CD4-positive, alpha-beta T cell treated with Interleukin-6 at 100 ng/mL for 8 hours (primary cell): Measurements from ENCODE around the gene CCNO.

ENCODE experiments used
- DNase-seq: peaks from one replicate; pipeline ENCODE4 v3.0.0-alpha.2; 2020; ENCODE audit warnings: mixed read lengths, low spot score

The CCNO gene

DNA sequence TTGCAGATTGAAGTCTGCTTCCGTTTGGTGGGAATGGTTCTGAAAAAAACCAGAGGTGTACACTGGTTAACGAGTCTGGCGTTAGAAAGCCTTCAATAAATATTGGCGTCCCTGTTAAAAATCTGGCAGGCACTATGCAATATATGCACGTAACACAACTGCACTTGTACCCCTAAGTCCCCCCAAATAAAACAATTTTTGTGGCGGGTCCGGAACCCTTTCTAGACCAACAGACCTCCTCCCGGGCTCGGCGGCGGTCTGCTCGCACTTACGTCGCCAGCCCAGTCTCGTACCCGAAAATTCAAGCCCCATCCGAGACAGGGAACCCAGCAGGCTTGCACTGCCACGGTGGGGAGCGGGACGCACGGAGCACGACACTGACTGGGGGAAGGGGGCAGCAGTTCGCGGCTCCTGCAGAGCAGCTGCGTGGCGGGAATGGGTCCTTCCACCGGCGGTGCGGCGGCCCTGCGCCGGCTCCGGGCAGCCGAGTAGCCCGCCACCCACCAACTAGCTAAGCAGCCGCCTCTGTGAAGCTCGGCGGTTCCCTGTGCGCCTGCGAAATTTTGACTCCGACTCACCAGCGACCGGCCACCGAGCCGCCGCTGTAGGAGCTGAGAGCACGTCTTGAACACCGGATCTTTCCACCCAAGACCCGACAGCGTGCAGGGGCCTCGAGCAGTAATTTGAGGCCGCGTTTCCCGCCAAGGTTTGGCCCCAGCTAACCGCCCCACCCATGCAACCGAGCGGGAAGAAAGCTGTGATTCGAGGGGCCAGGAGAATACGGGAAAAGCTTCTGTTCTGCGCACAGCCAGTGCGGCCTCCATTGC, 10.2 kb downstream of the CCNO start:
- no peak for DNase-seq

DNA sequence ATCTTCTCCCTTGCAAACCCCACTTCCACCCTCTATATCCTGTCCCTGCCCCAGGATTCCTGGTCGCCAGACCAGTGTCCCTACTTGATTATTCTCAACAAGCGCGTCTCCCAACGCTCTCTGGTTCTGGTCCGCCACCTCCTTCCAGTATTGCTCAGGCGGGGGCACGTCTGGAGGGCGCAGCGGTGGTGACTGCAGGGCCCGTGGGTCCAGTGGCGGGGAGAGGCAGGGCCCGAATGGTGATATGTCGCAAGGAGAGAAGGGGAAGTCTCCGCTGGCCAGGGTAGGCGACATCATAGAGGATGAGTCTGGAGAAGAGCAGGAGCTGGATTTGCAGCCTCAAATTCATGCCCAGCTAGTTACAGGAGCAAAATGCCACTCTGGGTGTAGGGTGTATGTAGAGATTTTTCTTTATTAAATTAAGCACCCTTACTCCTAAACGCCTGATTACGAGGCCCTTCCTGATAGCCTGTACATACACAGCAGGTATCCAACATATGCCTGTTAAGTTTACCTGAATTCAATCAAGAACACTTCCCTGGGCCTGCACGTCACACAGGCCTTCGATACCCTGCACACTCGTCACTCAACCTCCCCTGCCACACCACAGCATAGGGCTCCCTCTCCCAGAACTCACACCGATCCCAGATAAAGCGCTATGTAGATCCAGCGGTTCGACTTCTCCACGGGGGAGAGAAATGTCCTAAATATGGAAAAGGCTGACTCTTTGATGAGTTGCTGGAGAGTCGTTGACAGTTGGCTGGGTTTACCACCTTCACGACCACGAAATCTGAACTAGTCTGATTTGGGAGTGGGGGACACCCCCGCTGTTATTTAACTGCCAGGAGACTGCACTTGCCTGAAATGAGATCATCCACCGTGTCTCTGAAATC, 11.1 kb downstream of the CCNO start:
- DNase-seq: no peak

DNA sequence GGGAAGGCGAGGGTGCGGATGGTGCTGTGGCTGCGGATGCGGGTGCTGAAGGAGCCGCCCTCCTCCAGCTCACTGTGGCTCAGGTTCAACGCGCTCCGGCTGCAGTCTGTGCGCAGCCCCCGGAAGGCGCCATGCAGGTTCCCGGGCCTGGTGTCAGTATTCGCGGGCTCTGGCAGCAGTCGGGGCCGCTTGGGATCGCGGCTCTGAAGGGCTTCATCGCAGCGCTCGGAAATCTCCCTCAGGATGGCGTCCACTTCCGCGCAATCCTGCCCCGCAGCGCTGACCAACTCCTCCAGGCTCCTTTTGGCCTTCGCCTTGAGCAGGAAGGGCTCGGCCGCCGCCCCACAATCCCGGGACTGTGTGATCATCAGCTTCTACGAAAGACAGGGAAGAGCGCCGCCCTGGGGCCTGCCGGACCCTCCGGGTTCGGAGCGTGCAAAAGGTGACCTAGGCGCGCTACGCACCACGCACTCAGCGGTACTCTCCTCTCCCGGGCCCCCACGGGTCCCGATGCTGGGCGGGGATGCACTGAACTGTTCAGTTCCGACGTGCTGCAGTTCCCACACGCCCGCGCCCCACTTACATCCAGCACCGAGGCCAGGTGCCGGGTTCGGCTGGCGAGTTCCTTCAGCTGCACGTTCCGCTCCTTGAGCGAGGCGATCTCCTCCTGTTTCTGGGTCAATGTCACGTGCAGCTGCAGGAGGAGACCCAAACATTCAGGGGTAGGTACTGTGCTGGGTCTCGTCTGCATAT, 12.8 kb downstream of the CCNO start:
- DNase-seq: no peak

DNA sequence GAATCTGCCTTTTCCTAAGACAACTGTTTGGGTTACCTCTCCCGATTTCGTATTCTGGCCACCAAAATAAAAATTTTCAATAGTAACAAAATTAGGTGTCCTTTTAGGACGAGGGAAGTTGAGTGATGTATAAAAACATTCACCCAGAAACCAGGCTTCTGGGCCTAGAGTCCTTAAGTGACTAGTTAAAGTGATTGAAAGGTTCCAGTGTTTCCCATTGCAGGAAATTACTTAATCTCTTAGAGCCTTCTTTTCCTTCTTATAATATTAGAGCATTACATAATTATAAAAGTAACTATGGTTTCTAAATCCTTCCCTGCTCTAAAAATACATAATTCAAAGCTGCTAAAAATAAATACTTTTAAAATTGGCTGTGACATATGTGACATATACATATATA, 13.6 kb downstream of the CCNO start:
- DNase-seq: no peak

DNA sequence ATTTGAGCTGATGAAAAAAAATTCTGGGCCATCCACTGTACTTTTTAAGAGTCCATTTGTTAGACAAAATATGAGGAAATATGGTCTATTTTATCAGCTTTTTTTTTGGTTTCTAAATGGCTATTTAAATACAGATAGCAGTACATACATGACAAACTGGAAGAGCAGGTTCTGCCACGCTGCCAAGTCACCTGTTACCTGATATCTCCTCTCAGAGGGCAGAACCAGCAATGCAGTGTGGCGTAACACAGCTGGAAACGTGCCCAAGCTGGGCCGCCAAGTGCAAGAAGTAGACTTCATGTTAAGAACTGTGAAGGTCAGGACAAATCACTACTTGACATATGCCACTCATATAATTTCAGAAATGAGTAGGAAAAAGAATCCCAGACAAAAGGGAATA, 14.4 kb downstream of the CCNO start:
- DNase-seq: no peak

DNA sequence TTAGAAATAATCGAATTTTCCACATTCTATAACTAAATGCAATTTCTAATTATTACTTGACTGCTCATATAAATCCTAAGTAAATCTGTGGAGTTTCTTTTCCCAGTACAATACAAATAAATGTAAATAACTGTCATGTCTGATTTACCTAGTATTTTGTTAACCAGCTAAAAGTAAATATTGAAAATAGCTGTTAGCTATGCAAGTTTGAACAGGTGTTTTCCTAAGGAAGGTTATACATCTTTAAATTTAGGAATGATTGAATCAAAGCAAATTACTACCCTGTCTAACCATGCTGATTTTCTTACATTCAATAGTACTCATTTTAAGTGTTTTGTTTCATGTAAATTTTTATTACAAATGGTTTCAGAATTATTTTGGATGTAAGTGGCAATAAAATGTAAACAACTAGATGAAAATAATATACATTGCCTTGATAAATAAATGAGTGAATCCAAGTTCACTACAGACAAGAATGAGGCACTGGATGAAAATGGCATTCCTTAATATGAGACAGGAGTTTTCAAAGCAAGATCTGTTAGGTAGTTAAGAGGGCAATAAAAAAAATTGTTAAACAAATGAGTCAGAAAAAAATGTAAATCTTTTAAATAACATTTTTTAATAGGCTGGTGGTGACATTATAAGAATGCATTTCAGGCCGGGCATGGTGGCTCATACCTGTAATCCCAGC, 22.1 kb downstream of the CCNO start:
- DNase-seq: no peak

DNA sequence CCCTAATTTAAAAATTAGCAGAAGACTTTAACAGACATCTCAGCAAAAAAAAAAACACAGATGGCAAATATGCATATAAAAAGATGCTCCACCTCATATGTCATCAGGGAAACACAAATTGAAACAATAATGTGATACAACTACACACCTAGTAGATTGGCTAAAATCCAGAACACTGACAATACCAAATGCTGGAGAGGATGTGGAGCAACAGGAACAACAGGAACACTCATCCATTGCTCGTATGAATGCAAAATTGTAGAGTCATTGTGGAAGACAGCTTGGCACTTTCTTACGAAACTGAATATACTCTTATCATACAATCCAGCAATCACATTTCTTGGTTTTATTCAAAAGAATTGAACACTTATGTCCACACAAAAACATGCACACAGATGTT, 28.4 kb downstream of the CCNO start:
- DNase-seq: no peak

DNA sequence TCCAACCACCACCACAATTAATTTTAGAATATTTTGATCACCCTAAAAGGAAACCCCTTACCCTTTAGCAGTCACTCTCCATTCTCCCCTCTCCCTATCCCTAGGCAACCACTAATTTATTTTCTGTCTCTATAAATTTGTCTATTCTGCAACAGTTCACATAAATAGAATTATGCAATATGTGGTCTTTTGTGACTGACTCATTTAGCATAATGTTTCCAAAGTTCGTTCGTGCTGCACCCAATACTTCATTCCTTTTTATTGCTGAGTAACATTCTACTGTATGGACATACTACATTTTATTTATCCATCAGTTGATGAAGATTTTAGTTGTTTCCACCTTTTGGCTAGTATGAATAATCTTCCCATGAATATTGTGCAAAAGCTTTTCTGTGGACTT, 42.2 kb downstream of the CCNO start:
- no peak for DNase-seq

DNA sequence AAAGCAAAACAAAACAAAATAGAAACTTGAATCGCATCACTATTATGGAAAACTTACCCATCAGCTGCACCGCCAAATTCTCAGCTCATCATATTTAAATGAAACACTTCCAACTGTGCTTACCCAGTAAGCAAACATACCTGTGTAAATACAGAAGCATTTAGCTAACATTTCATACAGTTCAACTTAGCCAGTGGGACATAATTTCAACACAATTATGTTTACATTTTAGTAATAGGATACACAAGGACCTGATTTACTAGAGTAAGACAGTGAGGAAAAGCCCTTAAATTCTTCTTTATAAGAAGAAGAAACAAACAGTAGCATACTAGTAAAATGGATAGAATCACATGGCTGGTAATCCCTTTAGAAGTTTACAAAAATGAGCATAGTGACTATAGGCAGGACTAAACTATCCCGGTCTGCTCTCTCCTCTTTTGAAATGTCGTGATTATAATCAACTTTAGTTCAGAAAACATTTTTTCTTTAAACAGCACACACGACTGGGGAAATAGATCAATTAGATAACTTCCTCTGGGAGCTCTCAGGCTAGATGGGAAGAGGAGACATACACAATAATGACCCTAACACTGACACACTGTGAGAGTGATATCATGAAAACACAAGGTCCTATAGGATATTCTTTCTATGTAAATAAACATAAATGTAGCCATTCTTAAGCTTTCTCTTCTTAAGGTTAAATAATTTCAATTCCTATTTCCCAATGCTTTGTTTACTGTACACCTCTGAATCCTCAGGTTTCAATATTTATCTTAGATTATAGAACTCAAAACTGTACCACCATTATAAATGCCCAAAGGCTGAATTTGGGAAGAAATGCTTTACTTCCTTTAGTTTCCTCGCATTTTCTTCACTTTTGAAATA, 44.5 kb downstream of the CCNO start:
- no peak for DNase-seq

DNA sequence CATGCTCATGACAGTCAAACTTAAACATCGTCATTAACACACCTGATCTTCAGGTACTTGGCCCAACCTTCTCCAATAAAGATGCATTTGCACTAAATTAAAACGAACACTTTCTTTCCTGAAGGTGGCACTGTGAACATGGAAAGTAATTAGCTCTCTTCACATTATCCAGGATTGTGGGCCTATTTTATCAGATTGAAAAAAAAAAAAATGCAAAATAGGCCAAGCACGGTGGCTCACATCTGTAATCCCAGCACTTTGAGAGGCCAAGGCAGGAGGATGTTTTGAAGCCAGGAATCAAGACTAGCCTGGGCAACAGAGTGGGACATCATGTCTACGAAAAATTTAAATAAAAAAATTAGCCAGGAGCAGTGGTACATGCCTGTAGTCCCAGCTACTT, 46.0 kb downstream of the CCNO start:
- DNase-seq: no peak
